Astrocyte (in vitro differentiated cells and primary cell): ENCODE data around the gene COL11A2. TPM values are rescaled to one million over a fixed set of nuclear protein-coding genes. Genes with fewer than 3 reads are reported as not detected.

Experiments used
- DNase-seq: peaks from one replicate; pipeline ENCODE4 v3.0.0-alpha.2; 2010; ENCODE audit warnings: low read depth
- FAIRE-seq: peaks from 2 replicates; lab custom pipeline; 2011; peaks lifted over from hg19 to GRCh38; lab: Jason Lieb, UNC
- H2AFZ ChIP-seq: 2 replicates; pipeline ENCODE4 v1.6.0; 2012; ENCODE audit warnings: low read depth, low read length, inconsistent platforms
- H3K27ac ChIP-seq: 2 replicates; pipeline ENCODE4 v1.5.1; 2011; ENCODE audit warnings: low read depth, low read length, inconsistent platforms
- H3K27me3 ChIP-seq: 2 replicates; pipeline ENCODE4 v1.6.0; 2011; ENCODE audit warnings: low read length, inconsistent platforms; ENCODE audit not compliant: insufficient read depth
- H3K36me3 ChIP-seq: 2 replicates; pipeline ENCODE4 v1.5.1; 2011; ENCODE audit warnings: low read length, inconsistent platforms; ENCODE audit not compliant: insufficient read depth
- H3K4me1 ChIP-seq: 2 replicates; pipeline ENCODE4 v1.5.1; 2011; ENCODE audit warnings: low read length, inconsistent platforms; ENCODE audit not compliant: insufficient read depth
- H3K4me2 ChIP-seq: 2 replicates; pipeline ENCODE4 v1.6.0; 2012; ENCODE audit warnings: low read length, inconsistent platforms
- H3K4me3 ChIP-seq: 2 replicates; pipeline ENCODE4 v1.5.1; 2011; ENCODE audit warnings: low read depth, mild to moderate bottlenecking, low read length, inconsistent platforms; ENCODE audit not compliant: insufficient read depth
- H3K79me2 ChIP-seq: 2 replicates; pipeline ENCODE4 v1.6.0; 2012; ENCODE audit warnings: mild to moderate bottlenecking, low read length, inconsistent platforms; ENCODE audit not compliant: insufficient read depth
- H3K9ac ChIP-seq: 2 replicates; pipeline ENCODE4 v1.6.0; 2012; ENCODE audit warnings: mild to moderate bottlenecking, low read length, inconsistent platforms
- H3K9me3 ChIP-seq: 2 replicates; pipeline ENCODE4 v1.5.1; 2012; ENCODE audit warnings: low read depth, mild to moderate bottlenecking, low read length, inconsistent platforms; ENCODE audit not compliant: insufficient read depth
- H4K20me1 ChIP-seq: 2 replicates; pipeline ENCODE4 v1.6.0; 2012; ENCODE audit warnings: low read length, inconsistent platforms; ENCODE audit not compliant: insufficient read depth
- H3K27ac Mint-ChIP-seq: one replicate; pipeline ENCODE4 v1.8.0; 2021; ENCODE audit warnings: mild to moderate bottlenecking, mixed read lengths; ENCODE audit not compliant: unreplicated experiment
- H3K27me3 Mint-ChIP-seq: one replicate; pipeline ENCODE4 v1.8.0; 2021; ENCODE audit warnings: low read depth, mixed read lengths; ENCODE audit not compliant: unreplicated experiment
- H3K36me3 Mint-ChIP-seq: one replicate; pipeline ENCODE4 v1.8.0; 2021; ENCODE audit warnings: low read depth, mixed read lengths; ENCODE audit not compliant: unreplicated experiment
- H3K4me1 Mint-ChIP-seq: one replicate; pipeline ENCODE4 v1.8.0; 2021; ENCODE audit warnings: low read depth, mixed read lengths; ENCODE audit not compliant: unreplicated experiment
- H3K4me3 Mint-ChIP-seq: one replicate; pipeline ENCODE4 v1.8.0; 2021; ENCODE audit warnings: mild to moderate bottlenecking, moderate library complexity, mixed read lengths; ENCODE audit not compliant: unreplicated experiment
- H3K9me3 Mint-ChIP-seq: one replicate; pipeline ENCODE4 v1.8.0; 2021; ENCODE audit warnings: mild to moderate bottlenecking, mixed read lengths; ENCODE audit not compliant: unreplicated experiment
- CTCF ChIP-seq: IDR thresholded peaks from 2 replicates; pipeline ENCODE4 v1.5.1; 2011; ENCODE audit warnings: low read depth, mild to moderate bottlenecking, inconsistent platforms, low read length, moderate library complexity; ENCODE audit not compliant: insufficient read depth
- EZH2 ChIP-seq: IDR thresholded peaks from 2 replicates; pipeline ENCODE4 v1.6.1; 2012; ENCODE audit warnings: mild to moderate bottlenecking, low read length, inconsistent platforms; ENCODE audit not compliant: insufficient read depth
- total RNA-seq: library from RNA; stranded (reverse); gene quantifications from 2 replicates; pipeline ENCODE4 v1.2.1, GENCODE V29; 2021

Gene COL11A2
- total RNA-seq, 1 donor from 2014 or later: 1.3 TPM

GRCh38 chr6:33189625-33190448 is 2.4 kb downstream of the COL11A2 start:
- H2AFZ ChIP-seq: no peak overlapping the region
- H3K4me1 ChIP-seq: no peaks in the 10 kb centered on the region
- H3K27me3 Mint-ChIP-seq: peaks cover 33% of the 10 kb centered on the region
- H3K9ac ChIP-seq: no peak overlapping the region
- TF ChIP-seq EZH2 (no peak), CTCF (no peak)
- no peaks in the 10 kb centered on the region for H3K79me2 ChIP-seq
- H3K9me3 Mint-ChIP-seq: peaks cover 2% of the 10 kb centered on the region
- H3K27ac ChIP-seq: no peak overlapping the region
- peaks cover 4% of the 10 kb centered on the region for H3K4me1 Mint-ChIP-seq
- H3K9me3 ChIP-seq: no peaks in the 10 kb centered on the region
- H3K27ac Mint-ChIP-seq: no peak overlapping the region
- H3K4me3 ChIP-seq: no peak overlapping the region
- peaks cover 10% of the 10 kb centered on the region for H3K36me3 Mint-ChIP-seq
- H3K4me3 Mint-ChIP-seq: peak overlapping the region; percentile 29
- peaks cover 17% of the 10 kb centered on the region for H4K20me1 ChIP-seq
- H3K36me3 ChIP-seq: peaks cover 8% of the 10 kb centered on the region
- no peak for FAIRE-seq
- DNase-seq: no peak
- H3K4me2 ChIP-seq: no peak overlapping the region
- H3K27me3 ChIP-seq: peaks cover 13% of the 10 kb centered on the region

- DNase-seq: no peak
- Histone ChIP-seq H3K9me3 (no peaks in the 10 kb centered on the region), H3K79me2 (no peaks in the 10 kb centered on the region), H4K20me1 (peaks cover 12% of the 10 kb centered on the region), H3K27ac (no peak overlapping the region), H3K4me1 (no peaks in the 10 kb centered on the region), H3K4me2 (no peak overlapping the region), H3K36me3 (peaks cover 3% of the 10 kb centered on the region), H3K27me3 (peaks cover 13% of the 10 kb centered on the region), H3K9ac (no peak overlapping the region), H3K4me3 (no peak overlapping the region), H2AFZ (no peak overlapping the region)
- Mint-ChIP-seq H3K9me3 (peaks cover 2% of the 10 kb centered on the region), H3K27me3 (peaks cover 38% of the 10 kb centered on the region), H3K4me3 (no peak overlapping the region), H3K36me3 (peaks cover 7% of the 10 kb centered on the region), H3K27ac (no peak overlapping the region), H3K4me1 (peaks cover 4% of the 10 kb centered on the region)
- no peak for TF ChIP-seq EZH2
- TF ChIP-seq CTCF: no peak
- FAIRE-seq: no peak
Observed at GRCh38 chr6:33189164-33189563, 3.1 kb downstream of the COL11A2 start.

- Mint-ChIP-seq H3K9me3 (peaks cover 4% of the 10 kb centered on the region), H3K27me3 (peaks cover 37% of the 10 kb centered on the region), H3K36me3 (peaks cover 5% of the 10 kb centered on the region), H3K4me3 (no peak overlapping the region), H3K4me1 (peaks cover 2% of the 10 kb centered on the region), H3K27ac (no peak overlapping the region)
- Histone ChIP-seq H3K36me3 (no peaks in the 10 kb centered on the region), H3K9ac (no peak overlapping the region), H3K4me1 (no peaks in the 10 kb centered on the region), H3K9me3 (no peaks in the 10 kb centered on the region), H3K27ac (no peak overlapping the region), H3K4me2 (no peak overlapping the region), H2AFZ (no peak overlapping the region), H3K27me3 (peaks cover 13% of the 10 kb centered on the region), H4K20me1 (peaks cover 5% of the 10 kb centered on the region), H3K79me2 (no peaks in the 10 kb centered on the region), H3K4me3 (no peak overlapping the region)
- no peak for FAIRE-seq
- TF ChIP-seq EZH2 (no peak), CTCF (no peak)
- DNase-seq: no peak
Observed at GRCh38 chr6:33187809-33188208, 4.5 kb downstream of the COL11A2 start.
